B cell (primary cell): ENCODE results near the gene ASTN2.

Source experiments
- CTCF ChIP-seq: fragments of 200-600 bp; IDR thresholded peaks from one replicate; pipeline ENCODE4 v1.8.0; 2022; ENCODE audit warnings: antibody characterized with exemption, mild to moderate bottlenecking
- EZH2 ChIP-seq: IDR thresholded peaks from 2 replicates; pipeline ENCODE4 v1.6.1; 2012; ENCODE audit warnings: borderline replicate concordance, low read depth, mild to moderate bottlenecking, moderate library complexity, low read length; ENCODE audit not compliant: insufficient read depth, poor library complexity, severe bottlenecking

- TF ChIP-seq CTCF (no peak), EZH2 (no peak)
Observed at GRCh38 chr9:116644091-116644688, 770.7 kb downstream of the ASTN2 start.
